ENCODE results near the gene FFAR3.

The FFAR3 gene

GRCh38 chr19:35331551-35332214, 26.6 kb upstream of the FFAR3 start:
- no peak for DNase-seq

GRCh38 chr19:35332817-35333216, 25.4 kb upstream of the FFAR3 start:
- DNase-seq, result no peak

GRCh38 chr19:35334144-35334753, 24.0 kb upstream of the FFAR3 start:
- DNase-seq, result no peak

- no peak for DNase-seq
These were observed 21.9 kb upstream of the FFAR3 start for GRCh38 chr19:35336166-35336955.

GRCh38 chr19:35337097-35337983, 20.9 kb upstream of the FFAR3 start:
- no peak for DNase-seq

GRCh38 chr19:35337984-35338296, 20.3 kb upstream of the FFAR3 start:
- no peak for DNase-seq

- no peak for DNase-seq
These were observed 17.8 kb upstream of the FFAR3 start for GRCh38 chr19:35340431-35340830.

GRCh38 chr19:35341006-35341405, 17.3 kb upstream of the FFAR3 start:
- DNase-seq, result no peak

- no peak for DNase-seq
These were observed 16.6 kb upstream of the FFAR3 start for GRCh38 chr19:35341565-35342225.

- no peak for DNase-seq
These were observed 15.8 kb upstream of the FFAR3 start for GRCh38 chr19:35342430-35342829.

- no peak for DNase-seq
These were observed 13.7 kb upstream of the FFAR3 start for GRCh38 chr19:35344511-35345031.

GRCh38 chr19:35345671-35346111, 12.6 kb upstream of the FFAR3 start:
- DNase-seq, result no peak

- peak in 1 of 4 experiments; percentile 11 for DNase-seq
These were observed 11.8 kb upstream of the FFAR3 start for GRCh38 chr19:35346193-35347052.

GRCh38 chr19:35347171-35347929, 10.9 kb upstream of the FFAR3 start, which contains the start of gene FFAR1:
Gene FFAR1, plus strand, starts transcription at chr19:35347902. Its CDS starts 3,650 bp downstream, at chr19:35351552.
- no peak for DNase-seq

- DNase-seq, result no peak
These were observed 10.3 kb upstream of the FFAR3 start for GRCh38 chr19:35347930-35348298.

GRCh38 chr19:35348911-35349611, 9.2 kb upstream of the FFAR3 start:
- no peak for DNase-seq

- DNase-seq, result no peak
These were observed 8.4 kb upstream of the FFAR3 start for GRCh38 chr19:35349614-35350521.

- no peak for DNase-seq
These were observed 7.7 kb upstream of the FFAR3 start for GRCh38 chr19:35350591-35350990.

Measured in activated CD4-positive, CD25-positive, alpha-beta regulatory T cell (primary cell).